Lower leg skin (tissue), 3 donors: Measurements from ENCODE around the gene CENPVL3.
"Not testable (repeated sequence)": the region's sequence is repeated elsewhere in the genome, so short reads cannot be mapped to it uniquely, and the experiment has no call there.

Experiments used
- CTCF ChIP-seq, 3 donors: fragments of 450-650 bp; IDR thresholded peaks; one replicate each; pipeline ENCODE4 v1.5.1; 2016; ENCODE audit warnings: antibody characterized with exemption in 3 of 3, mild to moderate bottlenecking in 3 of 3, moderate library complexity in 2 of 3
- POLR2A ChIP-seq, 2 donors: fragments of 450-650 bp; IDR thresholded peaks; one replicate each; pipeline ENCODE4 v1.6.1; 2016 to 2017; ENCODE audit warnings: antibody characterized with exemption in 2 of 2, mild to moderate bottlenecking in 1 of 2, moderate library complexity in 1 of 2

GRCh38 chrX:51618241-51619155 lies at the start of gene CENPVL3:
- TF ChIP-seq CTCF, POLR2A (IDR thresholded peaks at IDR 0.05): not testable (repeated sequence)
